Cardiac fibroblast (primary cell): ENCODE results near the gene THSD4.

Source experiments
- DNase-seq, 2 donors: peaks; one replicate each; pipeline versions ENCODE4 v3.0.0 to v3.0.0-alpha.2; 2010; ENCODE audit warnings: low read depth in 2 of 2
- H3K4me3 ChIP-seq, 2 donors: replicated peaks in 1 of 2; 1 replicate in 1 of 2; 2 replicates in 1 of 2; pipeline ENCODE4 v1.5.1; 2011; ENCODE audit warnings: low read depth in 2 of 2, low read length in 2 of 2, mild to moderate bottlenecking in 2 of 2, moderate library complexity in 1 of 2
- TF ChIP-seq, protein P1 (sequence below): IDR thresholded peaks from one replicate; pipeline ENCODE4 v1.5.1; 2011; ENCODE audit warnings: low read depth, mild to moderate bottlenecking, low read length, inconsistent platforms

THSD4 gene

DNA sequence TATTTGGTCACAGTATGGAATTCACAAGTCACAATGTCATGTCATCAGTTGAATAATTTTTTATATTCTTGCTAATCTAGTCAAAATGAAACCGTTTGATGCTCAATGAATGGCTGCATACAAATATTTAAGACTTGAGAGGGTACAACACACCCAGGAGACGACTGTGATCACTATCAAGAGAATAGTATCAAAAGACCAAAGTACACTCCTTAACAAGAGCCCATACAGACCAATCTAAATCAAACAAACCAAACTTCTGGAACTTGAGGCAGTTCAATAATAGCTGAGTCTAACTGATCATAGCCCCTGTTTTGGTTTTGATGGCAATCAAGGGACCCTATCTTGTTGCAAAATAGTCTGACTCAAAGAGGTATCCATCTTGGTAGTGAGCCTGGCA, 265.1 kb downstream of the THSD4 start:
- H3K4me3 ChIP-seq = no peak overlapping the region
- TF ChIP-seq, protein P1, sequence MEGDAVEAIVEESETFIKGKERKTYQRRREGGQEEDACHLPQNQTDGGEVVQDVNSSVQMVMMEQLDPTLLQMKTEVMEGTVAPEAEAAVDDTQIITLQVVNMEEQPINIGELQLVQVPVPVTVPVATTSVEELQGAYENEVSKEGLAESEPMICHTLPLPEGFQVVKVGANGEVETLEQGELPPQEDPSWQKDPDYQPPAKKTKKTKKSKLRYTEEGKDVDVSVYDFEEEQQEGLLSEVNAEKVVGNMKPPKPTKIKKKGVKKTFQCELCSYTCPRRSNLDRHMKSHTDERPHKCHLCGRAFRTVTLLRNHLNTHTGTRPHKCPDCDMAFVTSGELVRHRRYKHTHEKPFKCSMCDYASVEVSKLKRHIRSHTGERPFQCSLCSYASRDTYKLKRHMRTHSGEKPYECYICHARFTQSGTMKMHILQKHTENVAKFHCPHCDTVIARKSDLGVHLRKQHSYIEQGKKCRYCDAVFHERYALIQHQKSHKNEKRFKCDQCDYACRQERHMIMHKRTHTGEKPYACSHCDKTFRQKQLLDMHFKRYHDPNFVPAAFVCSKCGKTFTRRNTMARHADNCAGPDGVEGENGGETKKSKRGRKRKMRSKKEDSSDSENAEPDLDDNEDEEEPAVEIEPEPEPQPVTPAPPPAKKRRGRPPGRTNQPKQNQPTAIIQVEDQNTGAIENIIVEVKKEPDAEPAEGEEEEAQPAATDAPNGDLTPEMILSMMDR = no peak
- no peak for DNase-seq

DNA sequence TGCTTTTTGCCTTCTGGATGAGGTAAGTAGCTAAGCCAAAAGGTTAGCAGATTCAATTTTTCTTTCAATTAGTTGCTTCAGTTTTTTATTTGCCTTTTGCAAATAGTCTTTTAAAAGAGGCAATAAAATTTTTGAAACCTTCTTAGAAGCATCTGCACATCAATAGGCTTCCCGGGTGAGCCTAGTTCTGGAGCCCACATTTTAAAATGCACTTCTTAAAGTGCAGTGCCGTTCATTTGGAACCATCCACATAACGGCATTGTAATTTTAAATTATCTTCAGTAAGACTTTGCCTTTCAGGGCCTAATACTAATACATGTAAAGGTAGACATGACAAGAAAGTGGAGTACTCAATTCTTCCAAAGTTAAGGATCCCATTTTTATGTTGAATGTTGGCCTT, 269.2 kb downstream of the THSD4 start:
- TF ChIP-seq, protein P1 = no peak
- no peak for DNase-seq
- H3K4me3 ChIP-seq = no peak overlapping the region

- peak; percentile 35 to 49 for DNase-seq
- TF ChIP-seq, protein P1 = no peak
- H3K4me3 ChIP-seq = no peak overlapping the region
Observed at GRCh38 chr15:71385026-71385425, 269.8 kb downstream of the THSD4 start.

DNA sequence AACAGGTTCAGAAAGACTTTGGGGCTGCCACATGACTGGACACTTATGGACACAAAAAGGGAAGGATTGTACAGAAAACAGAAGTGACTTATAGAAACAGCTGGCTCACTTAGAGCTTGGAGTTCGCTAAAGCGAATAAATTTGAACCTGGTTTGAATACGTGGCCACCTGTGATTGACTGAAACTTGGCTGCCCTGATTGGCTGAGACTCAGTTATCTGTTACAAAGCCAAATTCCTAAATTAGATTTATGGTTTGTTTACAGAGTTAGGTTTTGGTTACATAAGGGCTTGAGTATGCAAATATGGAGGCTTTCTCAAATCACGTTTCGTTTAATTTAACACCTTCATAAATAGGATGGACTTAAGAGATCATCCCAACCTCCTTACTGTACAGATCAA, 270.2 kb downstream of the THSD4 start:
- TF ChIP-seq, protein P1 = no peak
- H3K4me3 ChIP-seq = no peak overlapping the region
- no peak for DNase-seq

- no peak overlapping the region for H3K4me3 ChIP-seq
- TF ChIP-seq, protein P1 = no peak
- no peak for DNase-seq
Observed at GRCh38 chr15:71386005-71386404, 270.7 kb downstream of the THSD4 start.

- TF ChIP-seq, protein P1 = no peak
- H3K4me3 ChIP-seq = no peak overlapping the region
- DNase-seq = peak; percentile 22 to 29
Observed at GRCh38 chr15:71386448-71387236, 271.4 kb downstream of the THSD4 start.

DNA sequence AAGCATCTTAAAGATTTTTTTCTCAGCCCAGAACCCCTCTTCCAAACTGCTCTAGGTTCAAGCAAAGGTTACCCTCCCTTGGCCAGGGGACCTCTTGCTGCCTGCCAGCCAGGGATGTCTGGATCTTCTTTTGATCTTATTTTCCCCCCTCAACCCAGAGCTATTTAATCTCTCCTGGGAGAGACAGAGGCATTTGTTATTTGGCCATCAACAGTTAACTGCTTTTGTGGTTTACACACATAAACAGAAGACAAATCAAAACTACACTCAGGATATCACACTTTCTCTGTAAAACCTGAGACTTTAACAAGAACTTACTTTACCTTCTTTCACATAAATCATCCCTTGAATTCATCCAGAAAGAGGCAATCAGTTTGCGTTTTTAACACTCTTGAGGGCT, 272.5 kb downstream of the THSD4 start:
- DNase-seq = no peak
- no peak overlapping the region for H3K4me3 ChIP-seq
- TF ChIP-seq, protein P1 = no peak
